Measurements from ENCODE around the gene TNFRSF1B.

DNA sequence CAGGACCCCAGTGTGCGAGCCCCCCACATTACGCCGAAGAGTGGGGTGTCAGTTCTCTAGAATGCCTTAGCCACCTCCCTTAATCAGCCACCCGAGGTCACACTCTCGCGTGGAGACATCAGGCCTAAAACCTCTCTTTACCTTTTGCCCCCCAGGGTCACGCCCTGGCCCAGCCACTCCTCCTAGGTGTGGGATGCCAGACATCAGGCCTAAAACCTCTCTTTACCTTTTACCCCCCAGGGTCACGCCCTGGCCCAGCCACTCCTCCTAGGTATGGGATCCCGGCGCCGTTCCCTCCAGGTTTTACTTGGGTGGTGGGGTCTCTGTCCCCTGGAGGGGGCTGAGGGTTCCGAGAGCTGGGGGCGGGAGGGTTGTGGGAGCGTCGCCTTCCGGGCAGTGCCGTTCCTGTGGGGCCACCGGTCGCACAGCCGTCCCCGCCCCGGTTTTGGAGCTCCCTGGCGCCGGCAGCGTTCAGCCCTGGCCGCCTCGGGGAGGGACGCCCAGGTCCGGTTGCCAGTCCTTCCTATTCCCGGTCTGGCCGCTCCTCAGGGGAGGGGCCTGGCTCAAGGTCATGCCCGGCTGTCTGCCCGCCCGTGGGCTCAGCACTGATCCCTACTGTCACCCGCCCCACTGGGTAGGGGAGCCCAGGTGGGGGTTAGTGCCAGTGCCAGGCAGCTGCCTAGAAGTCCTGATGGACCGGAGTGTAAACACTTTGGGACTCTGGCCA is 63.9 kb downstream of the TNFRSF1B start:
- TF ChIP-seq CTCF (IDR thresholded peaks at IDR 0.05 in 2 of 3, conservative IDR thresholded peaks at IDR 0.05 in 1 of 3; ENCODE audit: insufficient read depth in 2 of 3, low read depth in 1 of 3, low read length in 3 of 3) (no peak), ZNF780A (CRISPR knock-in tag; IDR thresholded peaks at IDR 0.05) (no peak), LARP7 (IDR thresholded peaks at IDR 0.05) (no peak), ZNF263 (CRISPR knock-in tag; IDR thresholded peaks at IDR 0.05; ENCODE audit: borderline replicate concordance) (no peak), REST (IDR thresholded peaks at IDR 0.05; ENCODE audit: borderline replicate concordance) (no peak), REST (CRISPR knock-in tag; IDR thresholded peaks at IDR 0.05; ENCODE audit: low read depth) (no peak), STAT5A (IDR thresholded peaks at IDR 0.05; ENCODE audit: borderline replicate concordance, low read length) (no peak)
